OCI-LY7 (cell line): ENCODE data around the gene CDR2. TPM values are rescaled to one million over a fixed set of nuclear protein-coding genes. Genes with fewer than 3 reads are reported as not detected.

Experiments
- BruUV-seq: library from RNA; stranded (reverse); fragments of 400-500 nt; replicated peaks from 2 replicates; lab custom pipeline; 2021; lab: Mats Ljungman, UMichigan
- CTCF ChIA-PET: fragments of 300-600 bp; sonication (Branson Sonifier 250); formaldehyde crosslinking; loops from one replicate; lab custom pipeline; 2022; ENCODE audit warnings: antibody characterized with exemption; ENCODE audit not compliant: unreplicated experiment; lab: Charles Lee
- POLR2A ChIA-PET: fragments of 300-600 bp; sonication (Branson Sonifier 250); formaldehyde crosslinking; loops from one replicate; lab custom pipeline; 2022; ENCODE audit warnings: antibody characterized with exemption; lab: Charles Lee
- DNase-seq: peaks from one replicate; pipeline ENCODE4 v3.0.0-alpha.2; 2015; ENCODE audit warnings: low spot score
- H2AFZ ChIP-seq: fragments of 200-600 bp; sonication (generic), shearing (Covaris generic); 2 replicates; pipeline ENCODE4 v1.6.1; 2014; ENCODE audit warnings: mild to moderate bottlenecking, antibody characterized with exemption, low read length, moderate library complexity
- H3K27ac ChIP-seq: fragments of 200-600 bp; sonication (generic); 2 replicates; pipeline ENCODE4 v1.5.1; 2014; ENCODE audit warnings: mixed run types, low read depth, mild to moderate bottlenecking, moderate library complexity, low read length, inconsistent platforms; ENCODE audit not compliant: poor library complexity, severe bottlenecking
- H3K36me3 ChIP-seq: fragments of 200-600 bp; sonication (generic); 2 replicates; pipeline ENCODE4 v1.6.1; 2014; ENCODE audit warnings: mild to moderate bottlenecking, antibody characterized with exemption, low read length, moderate library complexity, mixed read lengths; ENCODE audit not compliant: insufficient read depth
- H3K4me1 ChIP-seq: fragments of 200-600 bp; sonication (generic); 2 replicates; pipeline ENCODE4 v1.5.1; 2014; ENCODE audit warnings: mild to moderate bottlenecking, low read length; ENCODE audit not compliant: insufficient read depth, poor library complexity, severe bottlenecking
- H3K4me2 ChIP-seq: fragments of 200-600 bp; sonication (generic); 2 replicates; pipeline ENCODE4 v1.6.1; 2014; ENCODE audit warnings: mild to moderate bottlenecking, low read length
- H3K4me3 ChIP-seq: fragments of 200-600 bp; sonication (generic); 2 replicates; pipeline ENCODE4 v1.5.1; 2014; ENCODE audit warnings: mild to moderate bottlenecking, low read depth, low read length; ENCODE audit not compliant: poor library complexity, severe bottlenecking
- H3K79me2 ChIP-seq: fragments of 200-600 bp; sonication (generic); 2 replicates; pipeline ENCODE4 v1.6.1; 2016; ENCODE audit warnings: low read depth, mild to moderate bottlenecking, low read length, moderate library complexity, mixed read lengths; ENCODE audit not compliant: insufficient read depth
- H3K9me2 ChIP-seq: fragments of 200-600 bp; sonication (generic); 2 replicates; pipeline ENCODE4 v1.6.1; 2016; ENCODE audit warnings: mild to moderate bottlenecking, low read length, mixed read lengths; ENCODE audit not compliant: insufficient read depth
- H3K9me3 ChIP-seq: fragments of 200-600 bp; sonication (generic); 2 replicates; pipeline ENCODE4 v1.6.1; 2014; ENCODE audit warnings: mild to moderate bottlenecking, mixed run types, low read length, mixed read lengths
- H4K20me1 ChIP-seq: fragments of 200-600 bp; sonication (generic); 2 replicates; pipeline ENCODE4 v1.6.1; 2014; ENCODE audit warnings: mild to moderate bottlenecking, antibody characterized with exemption, low read length, moderate library complexity, mixed read lengths; ENCODE audit not compliant: insufficient read depth
- EZH2phosphoT487 ChIP-seq: fragments of 200-600 bp; sonication (generic); IDR thresholded peaks from 2 replicates; pipeline ENCODE4 v1.6.1; 2018; ENCODE audit warnings: low read depth, borderline replicate concordance, mild to moderate bottlenecking, mixed run types, antibody characterized with exemption, low read length, moderate library complexity, mixed read lengths
- intact Hi-C: fragments of 100-400 bp; cut with micrococcal nuclease; formaldehyde crosslinking; loops from one replicate; pipeline ENCODE4 v1.10.0; 2022; ENCODE audit not compliant: unreplicated experiment
- total RNA-seq, 2 experiments: library from RNA; depleted of rRNA in 1 of 2; stranded (reverse); fragments of >200 nt in 1 of 2; shearing (Covaris generic) in 1 of 2; gene quantifications; 2 replicates each; pipeline ENCODE4 v1.2.3, GENCODE V29; 2014 to 2022
- TF ChIP-seq, protein P1 (sequence below): fragments of 200-600 bp; sonication (generic); conservative IDR thresholded peaks from 2 replicates; pipeline ENCODE4 v1.5.1; 2014; ENCODE audit warnings: mild to moderate bottlenecking, antibody characterized with exemption, low read length, moderate library complexity, mixed read lengths

The CDR2 gene
- total RNA-seq, 2 experiments from 2014 or later = 33.0 to 38.3 TPM

DNA sequence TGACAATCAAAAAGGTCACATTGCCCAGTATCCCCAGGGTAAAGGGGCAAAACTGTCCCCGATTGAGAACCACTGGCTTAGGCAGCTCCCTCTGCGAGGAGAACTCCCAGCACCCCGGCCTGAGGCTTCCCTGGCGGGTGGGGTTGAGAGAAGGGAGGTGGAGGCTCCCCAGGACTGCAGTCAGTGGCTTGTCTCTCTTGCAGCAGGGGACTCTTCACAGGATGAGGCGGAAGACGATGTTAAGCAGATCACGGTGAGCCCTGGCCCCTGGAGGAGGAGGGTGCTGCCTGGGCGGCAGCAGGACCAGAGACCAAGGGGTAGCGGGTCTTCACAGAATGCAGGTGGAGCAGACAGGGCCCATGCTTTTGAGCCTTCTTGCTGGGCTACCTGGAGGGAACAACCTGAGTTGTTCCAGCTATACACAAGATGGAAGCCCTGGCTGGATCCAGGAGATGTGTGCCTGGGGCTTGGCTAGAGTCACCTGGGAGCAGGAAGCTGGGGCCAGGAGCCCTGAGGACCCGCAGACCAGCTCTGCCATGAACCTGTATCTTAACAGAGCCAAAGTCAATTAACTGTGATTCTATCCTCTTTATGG lies 60.4 kb downstream of the CDR2 start:
- Histone ChIP-seq H3K9me3 (no peaks in the 10 kb centered on the region), H3K36me3 (peaks cover 94% of the 10 kb centered on the region), H3K4me1 (no peaks in the 10 kb centered on the region), H3K4me3 (no peak overlapping the region), H3K79me2 (no peaks in the 10 kb centered on the region), H2AFZ (no peak overlapping the region), H3K4me2 (no peak overlapping the region), H3K27ac (no peak overlapping the region), H4K20me1 (no peaks in the 10 kb centered on the region), H3K9me2 (no peaks in the 10 kb centered on the region)
- ChIA-PET CTCF (no interaction called here), POLR2A (no interaction called here)
- DNase-seq = no peak
- no TSS peak for BruUV-seq
- TF ChIP-seq, protein P1, sequence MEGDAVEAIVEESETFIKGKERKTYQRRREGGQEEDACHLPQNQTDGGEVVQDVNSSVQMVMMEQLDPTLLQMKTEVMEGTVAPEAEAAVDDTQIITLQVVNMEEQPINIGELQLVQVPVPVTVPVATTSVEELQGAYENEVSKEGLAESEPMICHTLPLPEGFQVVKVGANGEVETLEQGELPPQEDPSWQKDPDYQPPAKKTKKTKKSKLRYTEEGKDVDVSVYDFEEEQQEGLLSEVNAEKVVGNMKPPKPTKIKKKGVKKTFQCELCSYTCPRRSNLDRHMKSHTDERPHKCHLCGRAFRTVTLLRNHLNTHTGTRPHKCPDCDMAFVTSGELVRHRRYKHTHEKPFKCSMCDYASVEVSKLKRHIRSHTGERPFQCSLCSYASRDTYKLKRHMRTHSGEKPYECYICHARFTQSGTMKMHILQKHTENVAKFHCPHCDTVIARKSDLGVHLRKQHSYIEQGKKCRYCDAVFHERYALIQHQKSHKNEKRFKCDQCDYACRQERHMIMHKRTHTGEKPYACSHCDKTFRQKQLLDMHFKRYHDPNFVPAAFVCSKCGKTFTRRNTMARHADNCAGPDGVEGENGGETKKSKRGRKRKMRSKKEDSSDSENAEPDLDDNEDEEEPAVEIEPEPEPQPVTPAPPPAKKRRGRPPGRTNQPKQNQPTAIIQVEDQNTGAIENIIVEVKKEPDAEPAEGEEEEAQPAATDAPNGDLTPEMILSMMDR = no peak
- no peak for TF ChIP-seq EZH2phosphoT487
- intact Hi-C loops = no loop called here

DNA sequence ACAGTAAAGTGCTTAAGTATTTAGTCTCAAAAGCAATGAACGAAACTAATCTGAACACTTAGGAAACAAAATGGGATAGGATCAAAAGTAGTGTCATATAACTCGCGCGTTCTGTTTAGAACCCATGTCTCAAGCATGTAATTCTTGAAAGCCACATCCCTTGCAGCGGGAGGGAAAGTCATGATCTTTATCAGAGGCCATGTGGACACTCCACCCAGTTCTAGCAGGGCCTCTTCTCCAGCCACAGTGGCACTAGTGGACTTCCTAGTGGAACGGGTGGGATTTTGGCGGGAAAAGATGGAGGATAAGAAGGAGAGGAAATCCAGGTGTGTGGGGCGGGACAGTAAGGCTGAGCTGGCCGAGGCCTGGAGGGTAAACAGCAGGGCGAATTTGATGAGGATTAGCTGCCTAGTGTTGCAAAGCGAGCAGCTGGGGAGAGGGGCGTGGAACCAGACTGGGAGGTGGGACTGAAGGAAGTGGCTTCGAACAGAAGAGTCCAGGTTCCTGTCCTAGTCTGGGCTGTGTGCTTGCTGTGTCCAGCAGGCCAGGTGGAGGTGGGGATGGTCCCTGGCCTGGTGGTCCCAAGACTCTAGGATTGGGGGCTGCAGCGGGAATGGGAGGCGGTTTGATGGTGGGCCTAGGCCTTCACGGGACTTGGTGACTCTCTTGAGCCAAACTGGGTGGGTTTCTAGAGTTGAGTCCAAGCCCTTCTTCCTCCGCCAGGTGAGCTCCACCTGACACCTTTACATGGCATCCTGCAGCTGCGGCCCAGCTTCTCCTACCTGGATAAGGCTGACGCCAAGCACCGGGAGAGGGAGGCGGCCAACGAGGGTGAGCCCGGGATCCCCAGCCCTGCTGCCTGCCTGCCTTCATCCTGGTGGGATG lies 61.3 kb downstream of the CDR2 start:
- CTCF ChIA-PET = no interaction called here
- no peaks in the 10 kb centered on the region for H3K9me2 ChIP-seq
- H3K4me1 ChIP-seq = no peaks in the 10 kb centered on the region
- no peak overlapping the region for H3K4me2 ChIP-seq
- intact Hi-C loops = no loop called here
- POLR2A ChIA-PET = no interaction called here
- no peak for TF ChIP-seq EZH2phosphoT487
- H3K36me3 ChIP-seq = peaks cover 94% of the 10 kb centered on the region
- no peaks in the 10 kb centered on the region for H3K9me3 ChIP-seq
- BruUV-seq = no TSS peak
- no peaks in the 10 kb centered on the region for H4K20me1 ChIP-seq
- DNase-seq = no peak
- H2AFZ ChIP-seq = no peak overlapping the region
- H3K4me3 ChIP-seq = no peak overlapping the region
- H3K79me2 ChIP-seq = no peaks in the 10 kb centered on the region
- H3K27ac ChIP-seq = no peak overlapping the region

DNA sequence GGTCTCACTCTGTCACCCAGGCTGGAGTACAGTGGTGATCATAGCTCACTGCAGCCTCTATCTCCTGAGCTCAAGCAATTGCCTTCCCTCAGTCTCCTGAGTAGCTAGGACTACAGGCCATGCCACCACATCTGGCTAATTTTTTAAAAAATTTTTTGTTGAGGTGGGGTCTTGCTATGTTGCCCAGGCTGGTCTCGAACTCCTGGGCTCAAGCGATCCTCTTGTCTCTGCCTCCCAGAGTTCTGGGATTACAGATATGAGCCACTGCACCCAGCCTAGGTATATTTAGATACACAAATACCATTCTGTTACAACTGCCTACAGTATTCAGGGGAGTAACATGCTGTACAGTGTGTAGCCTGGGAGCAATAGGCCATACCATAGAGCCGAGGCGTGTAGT lies 62.9 kb downstream of the CDR2 start:
- no peaks in the 10 kb centered on the region for H4K20me1 ChIP-seq
- ChIA-PET POLR2A (no interaction called here), CTCF (no interaction called here)
- BruUV-seq = no TSS peak
- TF ChIP-seq, protein P1 = no peak
- TF ChIP-seq EZH2phosphoT487 = no peak
- peaks cover 96% of the 10 kb centered on the region for H3K36me3 ChIP-seq
- no peaks in the 10 kb centered on the region for H3K79me2 ChIP-seq
- H2AFZ ChIP-seq = no peak overlapping the region
- no peak overlapping the region for H3K4me3 ChIP-seq
- H3K9me3 ChIP-seq = no peaks in the 10 kb centered on the region
- H3K9me2 ChIP-seq = no peaks in the 10 kb centered on the region
- H3K4me2 ChIP-seq = no peak overlapping the region
- no peak overlapping the region for H3K27ac ChIP-seq
- intact Hi-C loops = no loop called here
- no peak for DNase-seq
- H3K4me1 ChIP-seq = no peaks in the 10 kb centered on the region
